Islet of Langerhans (tissue), 1 donor: ENCODE measurements around the gene AURKAIP1.
"Not testable (repeated sequence)": the region's sequence is repeated elsewhere in the genome, so short reads cannot be mapped to it uniquely, and the experiment has no call there.

ENCODE experiments used
- FAIRE-seq: peaks from one replicate; lab custom pipeline; 2011; peaks lifted over from hg19 to GRCh38; lab: Jason Lieb, UNC

Gene AURKAIP1

DNA sequence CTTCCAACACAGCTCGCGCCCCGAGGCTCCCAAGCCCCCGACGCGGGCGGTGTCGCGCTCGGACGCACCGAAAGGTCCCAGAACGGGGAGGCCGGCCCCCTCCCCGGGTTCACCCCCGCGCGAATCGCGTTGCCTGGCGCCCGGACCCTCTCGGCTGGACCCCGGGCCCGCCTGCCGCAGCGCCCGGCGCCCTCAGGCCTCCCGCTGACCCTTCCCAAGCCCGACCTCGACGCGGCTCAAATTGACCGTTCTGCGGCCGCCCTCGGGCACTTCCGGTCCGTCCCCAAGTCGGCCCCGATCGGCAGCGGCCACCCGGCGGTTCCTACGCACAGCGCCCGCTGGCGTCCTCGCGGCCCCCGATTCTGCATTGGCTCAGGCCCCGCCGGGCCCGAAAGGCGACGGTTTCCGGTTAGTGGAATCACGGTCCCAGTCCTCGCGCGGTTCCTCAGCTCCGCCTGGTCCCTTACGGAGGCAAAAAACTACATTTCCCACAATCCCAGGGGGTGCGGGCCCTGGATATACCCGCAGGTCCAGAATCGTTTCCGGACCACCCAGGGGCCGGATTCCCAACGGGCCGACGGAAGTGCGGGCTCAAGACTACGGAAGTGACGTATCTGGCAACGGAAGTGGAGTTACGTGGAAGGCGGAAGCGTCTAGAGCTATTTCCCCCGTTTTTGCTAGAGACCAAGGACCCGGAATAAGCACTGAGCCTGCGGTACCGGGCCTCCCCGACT, at the start of gene AURKAIP1:
TSS of gene AURKAIP1 (minus strand) at position 279 of the 734 bp plus-strand sequence. CDS start 451 bp downstream, outside the sequence.
- FAIRE-seq: peak; percentile 98

DNA sequence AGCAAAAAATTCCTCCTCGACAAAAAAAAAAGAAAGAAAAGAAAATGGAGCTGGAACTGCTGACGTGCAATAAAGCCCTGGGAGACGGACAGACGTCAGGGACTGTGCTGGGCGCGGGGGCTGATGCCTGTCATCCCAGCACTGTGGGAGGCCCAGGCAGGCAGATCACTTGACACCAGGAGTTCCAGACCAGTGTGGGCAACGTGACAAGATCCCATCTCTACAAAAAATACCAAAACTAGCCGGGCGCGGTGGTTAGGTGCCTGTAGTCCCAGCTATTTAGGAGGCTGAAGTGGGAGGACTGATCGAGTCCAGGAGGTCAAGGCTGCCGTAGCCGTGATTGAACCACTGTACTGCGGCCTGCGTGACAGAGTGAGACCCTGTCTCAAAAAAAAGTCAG, 49.7 kb upstream of the AURKAIP1 start:
- FAIRE-seq: no peak

DNA sequence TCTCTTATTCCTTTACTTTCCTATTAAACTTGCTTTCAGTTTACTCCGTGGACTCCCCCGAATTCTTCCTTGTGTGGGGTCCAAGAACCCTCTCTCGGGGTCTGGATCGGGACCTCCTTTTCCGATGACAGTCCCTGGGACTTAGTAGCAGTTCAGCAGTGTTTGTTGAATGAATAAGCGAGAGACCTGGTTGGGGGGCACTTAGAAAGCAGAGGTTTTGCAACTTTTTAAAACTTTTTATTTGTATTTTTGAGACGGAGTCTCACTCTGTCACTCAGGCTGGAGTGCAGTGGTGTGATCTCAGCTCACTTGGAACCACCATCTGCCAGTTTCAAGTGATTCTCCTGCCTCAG, 48.2 kb upstream of the AURKAIP1 start:
- no peak for FAIRE-seq

DNA sequence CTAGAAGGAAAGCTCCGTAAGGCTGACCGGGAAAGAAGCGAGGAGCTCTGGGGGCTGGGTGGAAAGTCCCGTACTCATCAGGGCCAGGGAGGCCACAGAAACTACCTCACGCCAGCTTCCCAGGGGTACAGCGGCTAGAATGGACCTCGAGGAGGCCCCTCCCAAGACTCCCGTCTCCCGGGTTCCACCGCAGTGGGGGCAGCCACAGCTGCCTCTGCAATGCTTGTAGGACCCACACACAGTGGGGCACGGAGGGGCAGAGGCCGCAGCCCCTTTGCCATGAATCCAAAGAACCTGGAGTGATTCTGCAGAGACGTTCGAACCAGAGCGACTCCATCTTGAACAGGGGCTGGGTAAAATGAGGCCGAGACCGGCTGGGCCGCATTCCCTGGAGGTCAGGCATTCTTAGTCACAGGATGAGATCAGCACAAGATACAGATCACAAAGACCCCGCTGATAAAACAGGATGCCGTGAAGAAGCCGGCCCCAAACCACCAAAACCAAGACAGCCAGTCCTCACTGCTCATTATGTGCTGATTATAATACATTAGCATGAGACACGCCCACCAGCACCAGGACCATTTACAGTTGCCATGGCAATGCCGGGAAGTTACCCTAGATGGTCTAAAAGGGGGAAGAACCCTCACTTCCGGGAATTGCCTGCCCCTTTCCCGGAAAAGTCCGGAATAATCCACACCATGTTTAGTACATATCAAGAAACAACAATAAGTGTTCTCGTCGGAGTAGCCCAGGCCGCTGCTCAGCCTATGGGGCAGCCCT, 47.6 kb upstream of the AURKAIP1 start:
- no peak for FAIRE-seq

DNA sequence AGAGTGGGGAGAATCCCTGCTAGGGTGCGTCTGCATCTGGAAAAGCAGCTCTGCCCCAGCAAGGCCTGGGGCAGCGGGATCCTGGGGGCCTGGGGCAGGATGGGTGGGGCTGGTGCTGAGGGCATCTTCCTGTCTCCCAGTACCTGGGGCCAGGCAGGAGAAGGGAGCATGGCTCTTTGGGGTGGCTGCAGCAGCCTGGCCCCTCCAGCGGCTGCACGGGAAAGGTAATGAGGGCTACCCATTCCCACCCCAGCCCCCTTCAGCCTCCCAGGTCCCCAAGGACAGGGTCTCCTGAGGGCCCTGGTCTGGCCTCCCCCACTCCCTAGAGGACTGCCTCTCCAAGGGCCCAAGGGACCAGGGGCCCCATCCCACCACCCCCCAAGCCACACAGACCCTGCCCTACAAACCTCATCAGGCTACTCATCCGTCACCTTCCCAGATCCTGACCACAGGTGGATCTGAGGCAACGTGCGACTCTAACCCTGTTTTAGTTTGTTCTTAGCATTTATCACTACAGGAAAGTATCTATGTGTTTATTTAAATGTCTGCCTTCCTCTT, 47.0 kb upstream of the AURKAIP1 start:
- FAIRE-seq: no peak

DNA sequence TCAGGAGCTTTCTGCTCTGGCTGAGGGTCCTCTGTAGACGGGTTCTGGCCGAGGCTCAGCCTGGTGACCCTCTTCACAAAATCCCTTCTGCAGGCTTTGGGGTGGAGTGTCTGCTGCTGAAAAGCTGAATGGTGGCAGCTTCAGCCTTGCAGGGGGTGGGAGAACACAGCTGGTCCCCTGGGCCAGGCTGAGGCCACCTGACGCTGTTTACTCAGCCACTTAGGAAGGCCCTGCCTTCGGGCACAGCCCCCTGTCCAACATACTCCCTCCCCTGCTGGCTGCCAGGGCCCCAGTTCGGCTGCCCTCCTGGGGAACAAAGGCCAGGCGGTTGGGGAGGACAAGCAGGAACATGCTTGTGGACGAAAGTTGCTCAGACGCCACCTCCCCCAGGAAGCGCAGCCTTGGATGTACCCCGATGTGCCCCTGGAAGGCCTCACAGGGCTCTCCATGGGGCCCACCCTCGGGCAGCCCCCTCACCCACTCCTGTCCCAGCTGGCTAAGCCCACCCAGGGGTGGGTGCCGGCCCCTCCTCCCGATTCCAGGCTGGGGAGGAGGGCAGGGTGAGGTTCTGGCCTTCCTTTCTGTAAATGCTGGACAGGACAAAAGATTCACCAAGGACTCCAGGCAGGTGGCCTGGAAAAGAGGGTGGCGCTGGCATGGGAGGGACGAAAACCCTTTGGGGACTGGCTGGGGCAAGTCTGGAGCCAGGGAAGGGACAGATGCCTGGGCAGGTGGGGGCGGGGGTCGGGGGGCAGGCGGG, 46.3 kb upstream of the AURKAIP1 start, which contains the start of gene ANKRD65:
TSS of gene ANKRD65 (minus strand) at position 130 of the 760 bp plus-strand sequence. CDS start 271 bp downstream, outside the sequence.
- no peak for FAIRE-seq

DNA sequence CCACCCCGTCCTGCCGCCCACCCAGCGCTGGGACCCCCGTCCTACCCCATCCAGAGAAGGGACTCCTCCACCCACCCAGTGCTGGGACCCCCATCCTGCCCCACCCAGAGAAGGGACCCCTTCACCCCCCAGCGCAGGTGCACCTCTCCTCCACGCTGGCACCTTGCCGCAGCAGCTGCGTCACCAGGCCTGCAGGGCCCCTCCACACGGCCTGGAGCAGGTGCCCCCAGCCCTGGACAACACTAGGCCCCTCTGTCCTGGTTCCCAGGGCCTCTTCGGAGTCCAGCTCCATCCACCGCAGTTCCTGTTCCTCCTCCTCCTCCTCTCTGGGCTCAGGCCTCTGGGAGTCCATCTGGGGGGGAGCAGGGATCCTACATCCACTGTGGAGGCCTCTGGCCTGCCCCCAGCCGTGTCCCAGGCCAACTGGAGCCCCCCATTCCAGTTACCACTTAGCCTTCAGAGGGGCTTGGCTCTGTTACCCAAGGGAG, 45.7 kb upstream of the AURKAIP1 start:
- FAIRE-seq: no peak

DNA sequence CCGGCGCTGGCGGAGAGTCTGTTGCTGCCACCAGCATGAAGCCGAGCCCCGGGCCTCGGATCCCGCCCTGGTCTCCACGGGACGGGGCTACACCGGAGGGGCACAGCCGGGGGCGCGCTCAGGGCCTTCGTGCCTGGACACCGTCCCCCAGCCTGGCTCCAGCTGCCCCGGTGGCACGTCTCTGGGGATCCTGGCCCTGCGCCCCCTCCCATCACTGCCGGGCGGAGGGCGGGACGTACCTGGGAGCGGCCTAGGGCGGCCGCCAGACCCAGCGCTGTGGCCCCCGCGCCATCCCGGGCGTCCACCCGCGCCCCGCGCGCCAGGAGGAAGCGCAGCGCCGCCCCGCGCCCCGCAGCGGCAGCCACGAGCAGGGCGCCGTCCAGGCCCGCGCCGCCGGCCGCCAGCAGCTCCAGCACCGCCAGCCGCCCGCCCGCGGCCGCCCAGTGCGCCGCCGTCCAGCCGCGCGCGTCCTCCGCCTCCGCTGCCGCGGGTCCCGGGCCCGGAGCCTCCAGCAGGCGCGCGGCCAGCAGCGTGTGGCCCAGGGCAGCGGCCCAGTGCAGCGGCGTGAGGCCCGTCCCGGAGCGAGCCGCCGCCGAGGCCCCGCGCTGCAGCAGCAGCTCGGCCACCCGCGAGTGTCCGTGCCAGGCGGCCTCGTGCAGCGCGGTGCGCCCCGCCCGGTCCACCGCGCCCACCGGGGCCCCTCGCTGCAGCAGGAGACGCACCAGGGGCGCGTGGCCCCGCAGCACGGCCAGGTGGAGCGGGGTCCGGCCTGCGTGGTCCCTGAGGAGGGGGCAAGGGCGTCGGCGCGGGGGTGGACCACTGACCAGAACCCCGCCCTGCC, 45.0 kb upstream of the AURKAIP1 start:
- no peak for FAIRE-seq

DNA sequence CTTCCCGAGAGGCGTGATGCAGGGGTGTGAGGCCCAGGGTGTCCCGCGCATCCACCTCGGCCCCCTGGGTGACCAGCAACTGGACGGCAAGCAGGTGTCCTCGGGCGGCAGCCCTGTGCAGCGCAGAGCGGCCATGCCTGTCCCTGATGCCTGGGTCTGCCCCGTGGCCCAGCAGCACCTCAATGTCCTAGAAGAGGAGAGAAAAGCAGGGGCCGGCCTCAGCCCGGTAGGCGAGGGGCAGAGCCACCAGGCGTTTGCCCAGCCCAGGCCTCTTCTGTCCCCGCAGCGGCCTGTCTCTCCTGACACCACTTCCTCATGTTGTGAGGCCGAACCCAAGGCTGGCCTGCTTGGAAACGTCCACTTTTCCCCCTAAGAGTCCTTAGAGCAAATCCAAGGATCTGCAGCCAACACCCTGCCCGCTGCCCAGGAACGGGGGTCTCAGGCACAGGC, 44.4 kb upstream of the AURKAIP1 start:
- FAIRE-seq: no peak

DNA sequence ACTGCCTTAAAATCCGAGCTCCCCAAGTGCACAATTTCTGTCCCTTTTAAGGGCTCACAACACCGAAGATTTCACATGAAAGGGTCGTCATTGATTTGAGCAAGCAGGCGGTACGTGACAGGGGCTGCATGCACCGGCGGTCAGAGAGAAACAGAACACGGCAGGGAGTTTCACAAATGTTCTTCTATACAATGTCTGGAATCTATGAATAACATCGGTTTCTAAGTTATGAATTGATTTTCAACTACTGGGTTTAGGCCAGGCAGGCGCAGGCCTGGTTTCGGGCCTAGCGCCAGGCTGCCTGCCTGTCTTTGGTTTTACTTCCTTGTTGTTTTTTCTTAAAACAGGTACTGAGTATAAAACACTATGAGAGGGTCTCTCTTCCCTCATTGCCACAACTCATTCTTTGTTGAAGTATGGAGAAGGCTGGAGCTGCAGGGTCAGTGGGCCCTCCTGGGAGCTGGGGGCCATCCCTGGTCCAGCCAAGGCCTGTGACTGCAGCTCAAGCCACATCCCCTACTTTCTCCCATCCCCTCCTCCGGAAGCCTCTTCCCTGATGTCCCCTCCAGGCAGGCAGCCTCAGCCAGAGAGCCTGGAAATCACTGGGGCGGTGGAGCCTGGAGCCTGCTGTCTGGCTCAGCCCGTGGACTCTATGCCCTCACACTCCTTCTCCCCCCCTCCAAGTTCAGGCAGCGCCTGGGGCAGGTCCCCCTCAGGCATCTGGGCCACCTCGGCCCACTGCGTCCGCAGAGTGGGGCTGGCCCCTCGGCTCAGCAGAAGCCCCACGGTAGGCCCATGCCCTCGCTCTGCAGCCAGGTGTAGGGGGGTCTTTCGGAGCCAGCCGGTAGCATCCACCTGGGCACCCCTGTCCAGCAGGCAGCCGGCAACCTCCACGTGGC, 43.7 kb upstream of the AURKAIP1 start:
- no peak for FAIRE-seq

DNA sequence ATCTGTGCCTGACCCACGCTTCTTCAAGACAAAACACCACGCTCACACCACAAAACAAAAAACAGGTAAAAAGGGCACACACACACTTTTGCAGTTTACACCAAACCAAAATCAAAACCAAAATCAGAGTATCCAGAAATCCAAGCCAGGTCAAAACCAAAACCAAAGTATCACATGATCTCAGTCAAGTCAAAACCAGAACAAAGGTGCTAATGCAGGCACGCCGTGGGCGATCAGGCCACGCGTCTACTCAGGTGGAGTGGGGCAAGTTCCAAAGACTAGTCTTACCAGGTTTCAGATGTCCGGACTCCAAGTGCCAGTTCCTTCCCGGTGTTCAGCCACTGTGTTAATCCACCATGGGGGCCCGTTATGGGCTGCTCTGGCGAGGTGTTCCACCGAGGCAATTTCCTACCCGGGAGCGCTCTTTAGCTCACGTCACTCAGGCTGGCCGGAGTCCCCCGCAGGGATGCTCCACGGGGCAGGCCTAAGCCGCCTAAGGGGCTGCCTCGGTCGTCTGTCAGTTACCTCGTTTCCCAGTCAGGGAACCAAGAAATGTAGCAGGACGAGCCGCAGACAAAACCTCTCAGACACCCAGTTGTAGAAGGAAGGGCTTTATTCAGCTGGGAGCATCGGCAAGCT, 42.9 kb upstream of the AURKAIP1 start:
- not testable (repeated sequence) for FAIRE-seq

DNA sequence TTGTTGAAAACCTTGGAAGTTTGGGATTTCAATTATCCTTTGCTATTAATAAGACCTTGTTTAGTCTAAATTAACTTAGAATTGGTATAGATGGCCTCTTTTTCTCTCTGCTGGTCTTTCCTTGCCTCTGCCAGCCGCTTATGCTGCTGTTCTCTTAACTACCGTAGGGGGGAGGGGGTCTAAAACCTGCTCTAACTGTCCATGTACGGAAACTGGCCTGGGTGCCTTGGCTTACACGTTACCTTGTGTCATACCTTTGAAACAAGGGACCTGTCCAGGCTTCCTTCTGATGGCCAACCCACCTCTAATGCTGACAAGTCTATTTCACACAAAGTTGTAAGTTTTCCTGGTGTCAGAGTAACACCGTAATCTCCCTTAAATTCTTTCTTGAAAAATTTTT, 42.4 kb upstream of the AURKAIP1 start:
- FAIRE-seq: not testable (repeated sequence)

DNA sequence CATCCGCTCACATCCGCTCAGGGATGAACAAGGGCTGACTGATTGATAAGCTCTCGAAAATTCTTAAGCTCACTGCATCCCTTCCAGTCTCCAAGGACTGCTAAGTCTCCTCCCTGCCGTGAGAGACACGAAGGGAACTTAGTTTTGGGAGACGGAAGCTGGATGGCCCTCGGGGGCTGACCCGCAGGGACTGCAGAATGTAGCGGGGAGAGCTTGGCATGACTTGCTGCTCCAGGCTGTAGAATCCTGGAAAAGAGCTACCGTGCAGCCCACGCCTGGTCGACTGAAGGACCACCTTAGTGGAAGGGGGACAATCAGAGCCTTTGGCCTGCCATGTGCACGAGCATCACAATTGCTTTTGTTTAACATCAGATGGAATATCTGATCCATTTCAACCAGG, 40.7 kb upstream of the AURKAIP1 start:
- FAIRE-seq: no peak

DNA sequence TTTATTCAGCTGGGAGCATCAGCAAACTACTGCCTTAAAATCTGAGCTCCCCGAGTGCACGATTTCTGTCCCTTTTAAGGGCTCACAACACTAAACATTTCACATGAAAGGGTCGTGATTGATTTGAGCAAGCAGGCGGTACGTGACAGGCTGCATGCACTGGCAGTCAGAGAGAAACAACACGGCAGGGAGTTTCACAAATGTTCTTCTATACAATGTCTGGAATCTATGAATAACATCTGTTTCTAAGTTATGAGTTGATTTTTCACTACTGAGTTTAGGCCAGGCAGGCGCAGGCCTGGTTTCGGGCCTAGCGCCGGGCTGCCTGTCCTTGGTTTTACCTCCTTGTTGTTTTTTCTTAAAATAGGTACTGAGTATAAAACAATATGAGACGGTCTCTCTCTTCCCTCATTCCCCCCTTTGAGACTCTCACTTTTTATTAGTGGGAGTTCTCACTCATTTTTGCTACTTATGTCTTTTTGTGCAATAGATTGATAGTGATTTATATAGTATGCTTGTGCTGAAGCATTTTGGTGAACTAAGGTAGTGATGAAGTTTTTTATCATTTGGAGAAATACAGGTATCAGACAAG, 37.4 kb upstream of the AURKAIP1 start:
- not testable (repeated sequence) for FAIRE-seq

DNA sequence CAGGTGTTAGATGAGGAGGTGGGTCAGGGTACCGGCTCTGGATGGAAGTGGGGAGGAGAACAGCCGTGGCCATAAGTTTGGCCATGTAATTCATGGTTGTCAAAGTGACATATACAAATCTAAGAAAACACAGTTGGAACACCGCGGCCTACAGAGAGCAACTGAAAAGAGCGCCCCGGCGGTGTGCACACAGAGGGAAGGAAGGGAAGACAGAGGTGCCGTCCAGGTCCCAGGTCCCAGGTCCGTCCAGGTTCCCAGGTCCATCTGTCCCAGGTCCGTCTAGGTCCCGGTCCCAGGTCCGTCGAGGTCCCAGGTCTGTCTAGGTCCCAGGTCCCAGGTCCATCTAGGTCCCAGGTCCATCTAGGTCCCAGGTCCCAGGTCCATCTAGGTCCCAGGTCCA, 36.6 kb upstream of the AURKAIP1 start:
- FAIRE-seq: no peak

DNA sequence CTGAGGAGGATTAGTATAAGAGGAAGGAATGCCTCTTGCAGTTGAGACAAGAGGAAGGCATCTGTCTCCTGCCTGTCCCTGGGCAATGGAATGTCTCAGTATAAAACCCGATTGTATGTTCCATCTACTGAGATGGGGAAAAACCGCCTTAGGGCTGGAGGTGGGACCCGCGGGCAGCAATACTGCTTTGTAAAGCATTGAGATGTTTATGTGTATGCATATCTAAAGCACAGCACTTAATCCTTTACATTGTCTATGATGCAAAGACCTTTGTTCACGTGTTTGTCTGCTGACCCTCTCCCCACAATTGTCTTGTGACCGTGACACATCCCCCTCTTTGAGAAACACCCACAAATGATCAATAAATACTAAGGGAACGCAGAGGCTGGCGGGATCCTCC, 35.2 kb upstream of the AURKAIP1 start:
- not testable (repeated sequence) for FAIRE-seq

DNA sequence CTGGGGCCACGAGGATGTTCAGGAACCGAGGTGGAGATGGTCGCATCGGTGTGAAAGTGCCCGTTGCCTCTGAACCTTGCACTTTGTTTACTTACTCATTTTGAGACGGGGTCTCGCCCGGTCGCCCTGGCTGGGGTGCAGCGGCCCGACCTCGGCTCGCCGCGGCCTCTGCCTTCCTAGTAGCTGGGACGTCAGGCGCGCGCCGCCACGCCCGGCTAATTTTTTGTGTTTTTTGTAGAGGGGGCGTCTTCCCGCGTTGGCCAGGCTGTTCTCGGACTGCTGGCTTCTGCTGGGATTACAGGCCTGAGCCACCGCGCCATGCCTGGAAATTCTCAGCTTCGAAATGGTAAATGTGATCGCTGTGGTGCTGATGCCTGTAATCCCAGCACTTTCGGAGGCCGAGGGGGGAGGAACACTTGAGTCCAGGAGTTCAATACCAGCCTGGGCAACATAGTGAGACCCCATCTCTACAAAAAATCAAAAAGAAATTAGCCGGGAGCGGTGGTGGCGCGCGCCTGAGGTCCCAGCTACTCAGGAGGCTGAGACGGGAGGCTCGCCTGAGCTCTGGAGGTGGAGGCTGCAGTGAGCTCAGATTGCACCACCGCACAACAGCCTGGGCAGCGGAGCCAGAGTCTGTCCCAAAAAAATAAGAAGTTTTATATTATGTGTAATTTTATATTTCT, 32.8 kb upstream of the AURKAIP1 start:
- FAIRE-seq: no peak

DNA sequence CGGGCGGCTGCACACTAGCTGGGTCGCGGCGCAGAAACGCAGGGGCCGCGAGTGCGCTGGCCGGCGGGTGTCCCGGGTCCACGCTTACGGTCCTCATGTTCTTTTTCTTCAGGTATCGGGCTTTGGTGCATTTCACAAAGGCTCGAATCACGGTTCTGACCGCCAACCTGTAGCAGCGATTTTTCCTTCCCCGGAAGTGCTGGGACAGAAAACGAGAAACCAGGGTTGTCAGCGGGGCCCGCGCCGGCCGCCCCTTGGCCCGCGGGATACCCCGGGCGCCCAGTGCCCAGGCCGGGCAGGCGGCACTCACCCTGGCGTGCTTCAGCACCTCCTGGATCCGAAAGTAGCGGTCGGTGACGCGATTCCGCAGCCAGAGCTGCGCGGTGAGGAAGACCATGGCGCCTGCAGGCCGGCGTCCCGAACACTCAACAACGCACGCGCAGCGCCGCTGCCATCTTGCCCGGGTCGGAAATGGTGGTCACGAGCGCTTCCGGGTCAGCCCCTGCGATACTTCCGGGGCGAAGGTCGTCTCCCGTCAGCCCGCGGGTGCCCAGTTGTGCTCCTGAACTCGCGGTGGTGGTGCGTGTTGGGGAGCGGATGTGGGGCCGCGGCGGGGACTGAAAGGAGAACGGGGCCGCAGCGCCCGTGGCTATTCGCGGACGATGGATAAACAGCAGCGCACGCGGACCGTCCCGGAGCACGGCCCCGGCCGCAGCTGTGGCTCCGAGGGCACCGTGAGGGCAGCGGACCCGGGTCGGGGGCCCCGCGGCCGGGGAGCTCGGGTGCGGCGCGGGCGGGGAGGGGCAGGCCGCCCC, 32.0 kb upstream of the AURKAIP1 start, which contains the start of gene MRPL20:
TSS of gene MRPL20 (minus strand) at position 473 of the 815 bp plus-strand sequence. CDS start at position 397, 76 bp downstream.
- FAIRE-seq: no peak
